K562 (cell line): ENCODE data around the gene URI1. TPM values are rescaled to one million over a fixed set of nuclear protein-coding genes. Genes with fewer than 3 reads are reported as not detected.

Experiments
- E2F5 ChIP-seq: sonication (generic); formaldehyde crosslinking; IDR thresholded peaks from 2 replicates; pipeline ENCODE4 v1.8.0; 2022; ENCODE audit warnings: mild to moderate bottlenecking, missing genetic modification reagents
- MAFF ChIP-seq: IDR thresholded peaks from 2 replicates; pipeline ENCODE4 v1.6.1; 2012; ENCODE audit warnings: low read length, improper control_type of control experiment
- RERE ChIP-seq: sonication (generic); formaldehyde crosslinking; IDR thresholded peaks from 2 replicates; pipeline ENCODE4 v1.8.0; 2023; ENCODE audit warnings: missing genetic modification reagents, mild to moderate bottlenecking, borderline replicate concordance
- ZNF354B ChIP-seq: fragments of 250-450 bp; sonication (Bioruptor Pico); IDR thresholded peaks from 2 replicates; pipeline ENCODE4 v1.4.0; 2020
- polyA plus RNA-seq, 8 experiments: library from polyadenylated mRNA; depleted of rRNA in 4 of 8; stranded (reverse) in 5 of 8; unstranded in 3 of 8; fragments of >200 nt; fragmentation: Nextera tagmentation in 2 of 8; fragmentation: Illumina TruSeq in 1 of 8; extraction: Ambion mirVana in 2 of 8; extraction: Trizol in 1 of 8; gene quantifications; 2 replicates each; pipeline versions ENCODE4 v1.2.1 to v1.2.3, GENCODE V29; 2011 to 2014; ENCODE audit warnings: inconsistent platforms in 1 of 8, missing spikeins in 1 of 8
- total RNA-seq, 7 experiments: library from RNA; depleted of rRNA in 6 of 7; stranded (reverse); fragments of >200 nt in 6 of 7; fragmentation: Illumina TruSeq in 2 of 7; extraction: Trizol in 2 of 7; gene quantifications; 2 replicates each; pipeline versions ENCODE4 v1.2.1 to v1.2.3, GENCODE V29; 2011 to 2021; ENCODE audit warnings: low replicate concordance in 1 of 7

URI1 gene
- total and polyA plus RNA-seq, 9 of the 15 experiments (the other 6 are each of a cell fraction or from before 2014, with no cell fraction given), result 16.9 to 87.4 (median 63.9) TPM

- no peak for TF ChIP-seq RERE (CRISPR knock-in tag)
- no peak for TF ChIP-seq E2F5 (CRISPR knock-in tag)
- no peak for TF ChIP-seq MAFF
- TF ChIP-seq ZNF354B (CRISPR knock-in tag), result no peak
- TF ChIP-seq, all 486 proteins: peak for 0
These were observed 122.9 kb downstream of the URI1 start (continued) for GRCh38 chr19:30064771-30065494.
